Nephron progenitor cell (in vitro differentiated cells): ENCODE data around the gene DACH1.
"Not testable (repeated sequence)": the region's sequence is repeated elsewhere in the genome, so short reads cannot be mapped to it uniquely, and the experiment has no call there.

ENCODE experiments used
- DNase-seq: peaks from one replicate; pipeline ENCODE4 v3.0.0; 2021
- H3K27ac Mint-ChIP-seq: 2 replicates; pipeline ENCODE4 v1.8.0; 2021; ENCODE audit warnings: mild to moderate bottlenecking, moderate library complexity, mixed read lengths
- H3K27me3 Mint-ChIP-seq: 2 replicates; pipeline ENCODE4 v1.8.0; 2021; ENCODE audit warnings: mild to moderate bottlenecking, low read depth, mixed read lengths; ENCODE audit not compliant: poor library complexity
- H3K36me3 Mint-ChIP-seq: 2 replicates; pipeline ENCODE4 v1.8.0; 2021; ENCODE audit warnings: low read depth, mixed read lengths
- H3K4me1 Mint-ChIP-seq: 2 replicates; pipeline ENCODE4 v1.8.0; 2021; ENCODE audit warnings: mixed read lengths
- H3K4me3 Mint-ChIP-seq: 2 replicates; pipeline ENCODE4 v1.8.0; 2021; ENCODE audit warnings: mild to moderate bottlenecking, moderate library complexity, mixed read lengths
- H3K9me3 Mint-ChIP-seq: 2 replicates; pipeline ENCODE4 v1.8.0; 2021; ENCODE audit warnings: mild to moderate bottlenecking, moderate library complexity, mixed read lengths
- CTCF ChIP-seq: fragments of 200-600 bp; sonication (generic); IDR thresholded peaks from 2 replicates; pipeline ENCODE4 v1.5.0; 2021; ENCODE audit warnings: antibody characterized with exemption

The DACH1 gene

GRCh38 chr13:71867131-71867814 lies at the start of gene DACH1:
TSS of gene DACH1 (minus strand) at chr13:71867204.
- peak; percentile 70 for DNase-seq
- Mint-ChIP-seq H3K4me3 (peak within 1 kb of the TSS; percentile 96), H3K9me3 (no peaks in the 10 kb centered on the region), H3K4me1 (peaks cover 64% of the 10 kb centered on the region), H3K27ac (peak within 1 kb of the TSS; percentile 99), H3K27me3 (no peaks in the 10 kb centered on the region), H3K36me3 (no peaks in the 10 kb centered on the region)
- TF ChIP-seq CTCF, result no peak

GRCh38 chr13:71913717-71914116 lies 46.7 kb upstream of the DACH1 start:
- Mint-ChIP-seq H3K36me3 (no peaks in the 10 kb centered on the region), H3K4me1 (peaks cover 7% of the 10 kb centered on the region), H3K27me3 (no peaks in the 10 kb centered on the region), H3K27ac (no peak overlapping the region), H3K9me3 (no peaks in the 10 kb centered on the region), H3K4me3 (no peak overlapping the region)
- no peak for TF ChIP-seq CTCF
- DNase-seq, result no peak

- DNase-seq, result no peak
- H3K4me3 Mint-ChIP-seq, result no peak overlapping the region
- TF ChIP-seq CTCF, result no peak
- no peaks in the 10 kb centered on the region for H3K36me3 Mint-ChIP-seq
- H3K27me3 Mint-ChIP-seq, result no peaks in the 10 kb centered on the region
- H3K27ac Mint-ChIP-seq, result no peak overlapping the region
- H3K9me3 Mint-ChIP-seq, result no peaks in the 10 kb centered on the region
- H3K4me1 Mint-ChIP-seq, result peaks cover 3% of the 10 kb centered on the region
Measured at GRCh38 chr13:71912524-71912923, 45.5 kb upstream of the DACH1 start.

- Mint-ChIP-seq H3K4me3 (no peak overlapping the region), H3K27ac (no peak overlapping the region), H3K36me3 (no peaks in the 10 kb centered on the region), H3K9me3 (no peaks in the 10 kb centered on the region), H3K27me3 (peaks cover 3% of the 10 kb centered on the region), H3K4me1 (no peaks in the 10 kb centered on the region)
- no peak for TF ChIP-seq CTCF
- DNase-seq, result no peak
Measured at GRCh38 chr13:71906448-71906847, 39.4 kb upstream of the DACH1 start.

- Mint-ChIP-seq H3K27me3 (peaks cover 3% of the 10 kb centered on the region), H3K4me1 (no peaks in the 10 kb centered on the region), H3K27ac (no peak overlapping the region), H3K9me3 (no peaks in the 10 kb centered on the region), H3K36me3 (no peaks in the 10 kb centered on the region), H3K4me3 (no peak overlapping the region)
- TF ChIP-seq CTCF, result no peak
- DNase-seq, result no peak
Measured at GRCh38 chr13:71902676-71903075, 35.7 kb upstream of the DACH1 start.

GRCh38 chr13:71893506-71893905 lies 26.5 kb upstream of the DACH1 start:
- not testable (repeated sequence) for H3K4me3 Mint-ChIP-seq, H3K9me3 Mint-ChIP-seq, H3K27ac Mint-ChIP-seq, H3K4me1 Mint-ChIP-seq, DNase-seq, H3K36me3 Mint-ChIP-seq, H3K27me3 Mint-ChIP-seq
